Neural cell (in vitro differentiated cells): ENCODE data around the gene NTPCR. TPM values are rescaled to one million over a fixed set of nuclear protein-coding genes. Genes with fewer than 3 reads are reported as not detected.

Source experiments
- H2AFZ ChIP-seq: fragments of 200-600, 300-800 bp; sonication (generic), shearing (Covaris generic); 2 replicates; pipeline ENCODE4 v1.6.0; 2014; ENCODE audit warnings: low read depth, mild to moderate bottlenecking, antibody characterized with exemption, low read length, moderate library complexity
- H3F3A ChIP-seq: fragments of 200-600 bp; shearing (Covaris generic); 2 replicates; pipeline ENCODE4 v1.6.1; 2016; ENCODE audit warnings: mild to moderate bottlenecking, moderate library complexity, mixed read lengths, antibody characterized with exemption, low read length; ENCODE audit not compliant: insufficient read depth, poor library complexity, severe bottlenecking
- H3K27ac ChIP-seq: fragments of 200-600, 300-800 bp; sonication (generic), shearing (Covaris generic); 2 replicates; pipeline ENCODE4 v1.5.1; 2014; ENCODE audit warnings: mild to moderate bottlenecking, low read length, moderate library complexity
- H3K27me3 ChIP-seq: fragments of 300-800, 200-600 bp; sonication (generic), shearing (Covaris generic); 2 replicates; pipeline ENCODE4 v1.6.0; 2014; ENCODE audit warnings: mild to moderate bottlenecking, low read depth, low read length, moderate library complexity; ENCODE audit not compliant: insufficient read depth
- H3K36me3 ChIP-seq: fragments of 300-800, 200-600 bp; sonication (generic), shearing (Covaris generic); 2 replicates; pipeline ENCODE4 v1.5.1; 2014; ENCODE audit warnings: mild to moderate bottlenecking, antibody characterized with exemption, low read length, moderate library complexity; ENCODE audit not compliant: insufficient read depth
- H3K4me2 ChIP-seq: fragments of 300-800, 200-600 bp; sonication (generic), shearing (Covaris generic); 2 replicates; pipeline ENCODE4 v1.6.0; 2014; ENCODE audit warnings: mild to moderate bottlenecking, low read length
- H3K4me3 ChIP-seq: fragments of 300-800, 200-600 bp; sonication (generic), shearing (Covaris generic); 2 replicates; pipeline ENCODE4 v1.5.1; 2014; ENCODE audit warnings: mild to moderate bottlenecking, low read length, moderate library complexity
- H3K79me2 ChIP-seq: fragments of 200-600 bp; shearing (Covaris generic); replicated peaks from 2 replicates; pipeline ENCODE4 v1.6.0; 2014; ENCODE audit warnings: mild to moderate bottlenecking, low read length, moderate library complexity; ENCODE audit not compliant: insufficient read depth
- H3K9ac ChIP-seq: fragments of 300-800, 200-600 bp; sonication (generic), shearing (Covaris generic); 2 replicates; pipeline ENCODE4 v1.6.1; 2016; ENCODE audit warnings: mild to moderate bottlenecking, low read length, mixed read lengths
- H3K9me2 ChIP-seq: fragments of 200-600 bp; shearing (Covaris generic); 2 replicates; pipeline ENCODE4 v1.6.1; 2016; ENCODE audit warnings: mild to moderate bottlenecking, low read length, mixed read lengths; ENCODE audit not compliant: insufficient read depth
- H3K9me3 ChIP-seq: fragments of 200-600, 300-800 bp; sonication (generic), shearing (Covaris generic); 2 replicates; pipeline ENCODE4 v1.6.1; 2016; ENCODE audit warnings: mild to moderate bottlenecking, mixed run types, low read length, moderate library complexity, mixed read lengths
- H4K20me1 ChIP-seq: fragments of 200-600 bp; shearing (Covaris generic); 2 replicates; pipeline ENCODE4 v1.6.1; 2016; ENCODE audit warnings: mild to moderate bottlenecking, mixed run types; ENCODE audit not compliant: insufficient read depth
- CTCF ChIP-seq: fragments of 450-650 bp; IDR thresholded peaks from 2 replicates; pipeline ENCODE4 v1.5.1; 2014; ENCODE audit warnings: antibody characterized with exemption, mild to moderate bottlenecking, moderate library complexity; ENCODE audit not compliant: poor library complexity, severe bottlenecking
- EP300 ChIP-seq: fragments of 450-650 bp; conservative IDR thresholded peaks from 2 replicates; pipeline ENCODE4 v1.6.1; 2014; ENCODE audit warnings: antibody characterized with exemption, mild to moderate bottlenecking, moderate library complexity; ENCODE audit not compliant: poor library complexity, severe bottlenecking
- EZH2 ChIP-seq: fragments of 200-600, 300-800 bp; shearing (Covaris generic), sonication (generic); IDR thresholded peaks from 2 replicates; pipeline ENCODE4 v1.6.1; 2014; ENCODE audit warnings: antibody characterized with exemption, low read length, borderline replicate concordance, mild to moderate bottlenecking; ENCODE audit not compliant: insufficient read depth, poor library complexity, severe bottlenecking
- POLR2AphosphoS5 ChIP-seq: IDR thresholded peaks from 2 replicates; pipeline ENCODE4 v1.6.1; 2012
- RAD21 ChIP-seq: fragments of 450-650 bp; conservative IDR thresholded peaks from 2 replicates; pipeline ENCODE4 v1.6.1; 2014; ENCODE audit warnings: antibody characterized with exemption, mild to moderate bottlenecking, moderate library complexity
- REST ChIP-seq: IDR thresholded peaks from 2 replicates; pipeline ENCODE4 v1.6.1; 2012; ENCODE audit warnings: borderline replicate concordance
- SMC3 ChIP-seq: fragments of 450-650 bp; conservative IDR thresholded peaks from 2 replicates; pipeline ENCODE4 v1.6.1; 2014; ENCODE audit warnings: antibody characterized with exemption, mild to moderate bottlenecking, moderate library complexity; ENCODE audit not compliant: poor library complexity
- polyA plus RNA-seq: library from polyadenylated mRNA; depleted of rRNA; stranded (reverse); fragments of >200 nt; gene quantifications from 2 replicates; pipeline ENCODE4 v1.2.3, GENCODE V29; 2014

NTPCR gene
- polyA plus RNA-seq, 1 donor from 2014 or later, result 36.7 TPM

- Histone ChIP-seq H4K20me1 (no peaks in the 10 kb centered on the region), H3K4me2 (no peak overlapping the region), H3K9ac (no peak overlapping the region), H3K79me2 (no peaks in the 10 kb centered on the region), H3F3A (no peaks in the 10 kb centered on the region), H3K4me3 (no peak overlapping the region), H3K36me3 (peaks cover 6% of the 10 kb centered on the region), H3K9me2 (no peaks in the 10 kb centered on the region), H2AFZ (no peak overlapping the region), H3K27ac (no peak overlapping the region), H3K27me3 (no peaks in the 10 kb centered on the region), H3K9me3 (no peaks in the 10 kb centered on the region)
- TF ChIP-seq EZH2, result no peak
- no peak for TF ChIP-seq CTCF
- no peak for TF ChIP-seq EP300
- no peak for TF ChIP-seq RAD21
- no peak for TF ChIP-seq POLR2AphosphoS5
- no peak for TF ChIP-seq REST
These were observed 30.1 kb downstream of the NTPCR start for GRCh38 chr1:232980355-232980978.

GRCh38 chr1:232980986-232981560, 30.7 kb downstream of the NTPCR start:
- no peak overlapping the region for H3K9ac ChIP-seq
- H3K27me3 ChIP-seq, result no peaks in the 10 kb centered on the region
- H3K9me2 ChIP-seq, result no peaks in the 10 kb centered on the region
- no peak overlapping the region for H3K4me2 ChIP-seq
- no peak overlapping the region for H2AFZ ChIP-seq
- H4K20me1 ChIP-seq, result no peaks in the 10 kb centered on the region
- no peaks in the 10 kb centered on the region for H3F3A ChIP-seq
- no peaks in the 10 kb centered on the region for H3K79me2 ChIP-seq
- H3K27ac ChIP-seq, result no peak overlapping the region
- TF ChIP-seq SMC3 (no peak), REST (peak; percentile 20)
- H3K9me3 ChIP-seq, result no peaks in the 10 kb centered on the region
- H3K36me3 ChIP-seq, result peaks cover 11% of the 10 kb centered on the region
- no peak overlapping the region for H3K4me3 ChIP-seq
